ENCODE data around the gene OAT.
A peak's percentile ranks its signal among the peaks of the same experiment; 100 is the strongest.

Gene OAT

GRCh38 chr10:124425227-124425962, 6.7 kb upstream of the OAT start:
- H3K27me3 Mint-ChIP-seq = peaks cover 5% of the 10 kb centered on the region
- H3K36me3 Mint-ChIP-seq = no peaks in the 10 kb centered on the region
- no peak overlapping the region for H3K4me3 Mint-ChIP-seq
- H3K4me1 Mint-ChIP-seq (ENCODE audit: low read depth) = no peaks in the 10 kb centered on the region
- H3K27ac Mint-ChIP-seq = no peak overlapping the region
- no peaks in the 10 kb centered on the region for H3K9me3 Mint-ChIP-seq (ENCODE audit: low read depth)

- Mint-ChIP-seq H3K4me1 (ENCODE audit: low read depth) (peaks cover 3% of the 10 kb centered on the region), H3K36me3 (no peaks in the 10 kb centered on the region), H3K27me3 (peaks cover 5% of the 10 kb centered on the region), H3K27ac (no peak overlapping the region), H3K4me3 (no peak overlapping the region), H3K9me3 (ENCODE audit: low read depth) (no peaks in the 10 kb centered on the region)
These were observed 5.1 kb upstream of the OAT start for GRCh38 chr10:124423813-124424212.

- no peak overlapping the region for H3K27ac Mint-ChIP-seq
- H3K36me3 Mint-ChIP-seq = no peaks in the 10 kb centered on the region
- H3K9me3 Mint-ChIP-seq (ENCODE audit: low read depth) = no peaks in the 10 kb centered on the region
- H3K27me3 Mint-ChIP-seq = peaks cover 5% of the 10 kb centered on the region
- no peak overlapping the region for H3K4me3 Mint-ChIP-seq
- H3K4me1 Mint-ChIP-seq (ENCODE audit: low read depth) = peaks cover 4% of the 10 kb centered on the region
These were observed 4.0 kb upstream of the OAT start for GRCh38 chr10:124422742-124423141.

- Mint-ChIP-seq H3K27ac (no peak overlapping the region), H3K4me1 (ENCODE audit: low read depth) (peaks cover 22% of the 10 kb centered on the region), H3K4me3 (no peak overlapping the region), H3K27me3 (peaks cover 5% of the 10 kb centered on the region), H3K36me3 (no peaks in the 10 kb centered on the region), H3K9me3 (ENCODE audit: low read depth) (no peaks in the 10 kb centered on the region)
These were observed 1.5 kb upstream of the OAT start for GRCh38 chr10:124420254-124420653.

GRCh38 chr10:124419635-124420034, 912 bp upstream of the OAT start:
- Mint-ChIP-seq H3K36me3 (no peaks in the 10 kb centered on the region), H3K4me1 (ENCODE audit: low read depth) (peaks cover 25% of the 10 kb centered on the region), H3K27ac (no peak overlapping the region), H3K9me3 (ENCODE audit: low read depth) (no peaks in the 10 kb centered on the region), H3K4me3 (peak overlapping the region; percentile 84), H3K27me3 (peaks cover 5% of the 10 kb centered on the region)

GRCh38 chr10:124417895-124418725, 613 bp downstream of the OAT start:
- no peaks in the 10 kb centered on the region for H3K9me3 Mint-ChIP-seq (ENCODE audit: low read depth)
- peaks cover 30% of the 10 kb centered on the region for H3K4me1 Mint-ChIP-seq (ENCODE audit: low read depth)
- peak overlapping the region; percentile 86 for H3K4me3 Mint-ChIP-seq
- H3K36me3 Mint-ChIP-seq = no peaks in the 10 kb centered on the region
- peaks cover 3% of the 10 kb centered on the region for H3K27me3 Mint-ChIP-seq
- H3K27ac Mint-ChIP-seq = no peak overlapping the region

- peaks cover 34% of the 10 kb centered on the region for H3K4me1 Mint-ChIP-seq (ENCODE audit: low read depth)
- H3K36me3 Mint-ChIP-seq = no peaks in the 10 kb centered on the region
- H3K27ac Mint-ChIP-seq = no peak overlapping the region
- no peaks in the 10 kb centered on the region for H3K9me3 Mint-ChIP-seq (ENCODE audit: low read depth)
- no peaks in the 10 kb centered on the region for H3K27me3 Mint-ChIP-seq
- peak overlapping the region; percentile 56 for H3K4me3 Mint-ChIP-seq
These were observed 2.0 kb downstream of the OAT start for GRCh38 chr10:124416733-124417132.

- Mint-ChIP-seq H3K36me3 (no peaks in the 10 kb centered on the region), H3K27ac (no peak overlapping the region), H3K9me3 (ENCODE audit: low read depth) (no peaks in the 10 kb centered on the region), H3K4me1 (ENCODE audit: low read depth) (peaks cover 34% of the 10 kb centered on the region), H3K4me3 (no peak overlapping the region), H3K27me3 (no peaks in the 10 kb centered on the region)
These were observed 3.5 kb downstream of the OAT start for GRCh38 chr10:124415210-124415609.

GRCh38 chr10:124414076-124414475, 4.6 kb downstream of the OAT start:
- no peaks in the 10 kb centered on the region for H3K36me3 Mint-ChIP-seq

GRCh38 chr10:124409696-124410095, 9.0 kb downstream of the OAT start:
- Mint-ChIP-seq H3K27ac (no peak overlapping the region), H3K9me3 (ENCODE audit: low read depth) (no peaks in the 10 kb centered on the region), H3K27me3 (no peaks in the 10 kb centered on the region), H3K36me3 (peaks cover 11% of the 10 kb centered on the region), H3K4me1 (ENCODE audit: low read depth) (peaks cover 10% of the 10 kb centered on the region), H3K4me3 (no peak overlapping the region)

More at GRCh38 chr10:124414076-124414475, 4.6 kb downstream of the OAT start:
- Mint-ChIP-seq H3K4me3 (no peak overlapping the region), H3K27ac (no peak overlapping the region), H3K9me3 (ENCODE audit: low read depth) (no peaks in the 10 kb centered on the region), H3K27me3 (no peaks in the 10 kb centered on the region), H3K4me1 (ENCODE audit: low read depth) (peaks cover 32% of the 10 kb centered on the region)

- Mint-ChIP-seq H3K36me3 (peaks cover 15% of the 10 kb centered on the region), H3K4me1 (ENCODE audit: low read depth) (peaks cover 9% of the 10 kb centered on the region), H3K27ac (no peak overlapping the region), H3K9me3 (ENCODE audit: low read depth) (no peaks in the 10 kb centered on the region), H3K27me3 (no peaks in the 10 kb centered on the region), H3K4me3 (no peak overlapping the region)
These were observed 10.4 kb downstream of the OAT start for GRCh38 chr10:124408357-124408756.

- no peaks in the 10 kb centered on the region for H3K9me3 Mint-ChIP-seq (ENCODE audit: low read depth)
- H3K36me3 Mint-ChIP-seq = peaks cover 15% of the 10 kb centered on the region
- no peak overlapping the region for H3K27ac Mint-ChIP-seq
- H3K4me1 Mint-ChIP-seq (ENCODE audit: low read depth) = peaks cover 12% of the 10 kb centered on the region
- no peaks in the 10 kb centered on the region for H3K27me3 Mint-ChIP-seq
- H3K4me3 Mint-ChIP-seq = no peak overlapping the region
These were observed 11.3 kb downstream of the OAT start for GRCh38 chr10:124407456-124407855.

- peak overlapping the region; percentile 18 for H3K27ac Mint-ChIP-seq
- no peaks in the 10 kb centered on the region for H3K27me3 Mint-ChIP-seq
- no peaks in the 10 kb centered on the region for H3K9me3 Mint-ChIP-seq (ENCODE audit: low read depth)
- no peak overlapping the region for H3K4me3 Mint-ChIP-seq
- H3K4me1 Mint-ChIP-seq (ENCODE audit: low read depth) = peaks cover 8% of the 10 kb centered on the region
- H3K36me3 Mint-ChIP-seq = peaks cover 18% of the 10 kb centered on the region
These were observed 15.2 kb downstream of the OAT start for GRCh38 chr10:124403548-124403947.

- Mint-ChIP-seq H3K4me1 (ENCODE audit: low read depth) (peaks cover 8% of the 10 kb centered on the region), H3K9me3 (ENCODE audit: low read depth) (no peaks in the 10 kb centered on the region), H3K36me3 (peaks cover 12% of the 10 kb centered on the region), H3K27me3 (no peaks in the 10 kb centered on the region), H3K27ac (no peak overlapping the region), H3K4me3 (no peak overlapping the region)
These were observed 16.4 kb downstream of the OAT start for GRCh38 chr10:124402273-124402672.

- H3K27me3 Mint-ChIP-seq = no peaks in the 10 kb centered on the region
- H3K36me3 Mint-ChIP-seq = peaks cover 7% of the 10 kb centered on the region
- no peak overlapping the region for H3K27ac Mint-ChIP-seq
- no peaks in the 10 kb centered on the region for H3K9me3 Mint-ChIP-seq (ENCODE audit: low read depth)
- H3K4me3 Mint-ChIP-seq = no peak overlapping the region
- H3K4me1 Mint-ChIP-seq (ENCODE audit: low read depth) = peaks cover 8% of the 10 kb centered on the region
These were observed 17.1 kb downstream of the OAT start for GRCh38 chr10:124401633-124402032.

Measured in activated naive CD8-positive, alpha-beta T cell (primary cell).